Endometrial microvascular endothelial cells (primary cell): ENCODE results near the gene CCDC12. TPM values are rescaled to one million over a fixed set of nuclear protein-coding genes. Genes with fewer than 3 reads are reported as not detected.

Experiments used
- in situ Hi-C: cut with HindIII; loops from 2 replicates; pipeline ENCODE4 v1.10.0; 2017; ENCODE audit warnings: low sequenced_read_pairs, low pct_unique_long_range_greater_than_20kb; ENCODE audit errors: inconsistent ontology term
- total RNA-seq: library from RNA; depleted of rRNA; stranded (reverse); fragments of >200 nt; gene quantifications from one replicate; pipeline ENCODE4 v1.2.3, GENCODE V29; 2015; ENCODE audit errors: inconsistent ontology term

The CCDC12 gene
- total RNA-seq, 1 donor from 2014 or later: 27.0 TPM

- in situ Hi-C loops: no loop called here
Measured at GRCh38 chr3:46891132-46891531, 85.4 kb downstream of the CCDC12 start.

- in situ Hi-C loops: no loop called here
Measured at GRCh38 chr3:46890132-46890531, 86.4 kb downstream of the CCDC12 start.

- in situ Hi-C loops: no loop called here
Measured at GRCh38 chr3:46889381-46890110, 87.0 kb downstream of the CCDC12 start.

GRCh38 chr3:46888705-46889104 lies 87.8 kb downstream of the CCDC12 start:
- in situ Hi-C loops: no loop called here

GRCh38 chr3:46887980-46888494 lies 88.5 kb downstream of the CCDC12 start:
- in situ Hi-C loops: no loop called here

GRCh38 chr3:46885612-46886011 lies 90.9 kb downstream of the CCDC12 start:
- in situ Hi-C loops: no loop called here

GRCh38 chr3:46884929-46885328 lies 91.6 kb downstream of the CCDC12 start:
- in situ Hi-C loops: no loop called here

- in situ Hi-C loops: no loop called here
Measured at GRCh38 chr3:46884427-46884826, 92.1 kb downstream of the CCDC12 start.

- in situ Hi-C loops: no loop called here
Measured at GRCh38 chr3:46883830-46884185, 92.7 kb downstream of the CCDC12 start.

- in situ Hi-C loops: no loop called here
Measured at GRCh38 chr3:46883054-46883829, 93.3 kb downstream of the CCDC12 start.

- in situ Hi-C loops: no loop called here
Measured at GRCh38 chr3:46882377-46883053, 94.0 kb downstream of the CCDC12 start.

GRCh38 chr3:46881596-46882376 lies 94.8 kb downstream of the CCDC12 start:
- in situ Hi-C loops: no loop called here

- in situ Hi-C loops: no loop called here
Measured at GRCh38 chr3:46880884-46881595, 95.5 kb downstream of the CCDC12 start.

GRCh38 chr3:46878781-46879436 lies 97.6 kb downstream of the CCDC12 start:
- in situ Hi-C loops: no loop called here

GRCh38 chr3:46877406-46878125 lies 99.0 kb downstream of the CCDC12 start, which contains the start of gene PTH1R:
TSS of gene PTH1R (plus strand) at chr3:46877721. CDS start at chr3:46883560, 5,839 bp downstream.
- in situ Hi-C loops: no loop called here

- in situ Hi-C loops: no loop called here
Measured at GRCh38 chr3:46876313-46877300, 99.9 kb downstream of the CCDC12 start.
